K562 (cell line): Measurements from ENCODE around the gene MAD1L1. TPM values are rescaled to one million over a fixed set of nuclear protein-coding genes. Genes with fewer than 3 reads are reported as not detected.
A peak's percentile ranks its signal among the peaks of the same experiment; 100 is the strongest.

ENCODE experiments used
- BCL6 ChIP-seq: fragments of 250-450 bp; sonication (Bioruptor Pico); IDR thresholded peaks from 2 replicates; pipeline ENCODE4 v1.4.0; 2020
- CHD4 ChIP-seq: fragments of 200-600 bp; sonication (generic); IDR thresholded peaks from 3 replicates; pipeline ENCODE4 v1.6.1; 2012; ENCODE audit warnings: low read depth, mild to moderate bottlenecking, mixed read lengths, low read length, inconsistent platforms; ENCODE audit not compliant: insufficient read depth, insufficient replicate concordance, poor library complexity, severe bottlenecking
- HMBOX1 ChIP-seq: sonication (generic); IDR thresholded peaks from 2 replicates; pipeline ENCODE4 v1.6.1; 2016
- MTA1 ChIP-seq: fragments of 450-650 bp; IDR thresholded peaks from 2 replicates; pipeline ENCODE4 v1.6.1; 2017; ENCODE audit warnings: borderline replicate concordance
- NFE2L1 ChIP-seq: fragments of 450-650 bp; IDR thresholded peaks from 2 replicates; pipeline ENCODE4 v1.6.1; 2016; ENCODE audit warnings: missing genetic modification characterization, low read depth, mild to moderate bottlenecking, missing compliant biosample characterization, moderate library complexity, borderline replicate concordance
- POLR2A ChIP-seq: fragments of 450-650 bp; conservative IDR thresholded peaks from 2 replicates; pipeline ENCODE4 v1.6.1; 2016
- SMAD4 ChIP-seq: fragments of 250-450 bp; sonication (Bioruptor Pico); conservative IDR thresholded peaks from 2 replicates; pipeline ENCODE4 v1.8.0; 2021; ENCODE audit warnings: inconsistent platforms, mild to moderate bottlenecking, moderate library complexity
- SMARCC2 ChIP-seq: fragments of 450-650 bp; IDR thresholded peaks from 2 replicates; pipeline ENCODE4 v1.6.1; 2017; ENCODE audit warnings: antibody characterized with exemption, moderate library complexity, mild to moderate bottlenecking, low read depth
- WHSC1 ChIP-seq: IDR thresholded peaks from one replicate; pipeline ENCODE4 v1.6.1; 2012; ENCODE audit warnings: low read length, control low read depth, inconsistent platforms
- ZBTB33 ChIP-seq: sonication (generic); formaldehyde crosslinking; IDR thresholded peaks from 2 replicates; pipeline ENCODE4 v1.8.1; 2023; ENCODE audit warnings: mild to moderate bottlenecking, missing genetic modification reagents
- ZC3H11A ChIP-seq: IDR thresholded peaks from 2 replicates; pipeline ENCODE4 v1.6.1; 2012; ENCODE audit warnings: low read depth, low read length, improper control_type of control experiment
- ZNF146 ChIP-seq: IDR thresholded peaks from one replicate; pipeline ENCODE4 v1.6.1; 2018; ENCODE audit warnings: missing compliant biosample characterization; ENCODE audit not compliant: unreplicated experiment
- ZNF280A ChIP-seq: fragments of 450-650 bp; IDR thresholded peaks from 2 replicates; pipeline ENCODE4 v1.6.1; 2018; ENCODE audit warnings: mild to moderate bottlenecking, low read depth; ENCODE audit not compliant: partially characterized antibody
- ZNF324 ChIP-seq: fragments of 250-450 bp; sonication (Bioruptor Pico); IDR thresholded peaks from 2 replicates; pipeline ENCODE4 v1.4.0; 2020; ENCODE audit warnings: mild to moderate bottlenecking
- ZNF398 ChIP-seq: fragments of 250-450 bp; sonication (Bioruptor Pico); IDR thresholded peaks from 2 replicates; pipeline ENCODE4 v1.8.0; 2021; ENCODE audit warnings: moderate library complexity, mild to moderate bottlenecking, inconsistent platforms
- ZNF76 ChIP-seq: fragments of 250-450 bp; sonication (Bioruptor Pico); IDR thresholded peaks from 2 replicates; pipeline ENCODE4 v1.4.0; 2020; ENCODE audit warnings: mild to moderate bottlenecking, moderate library complexity, borderline replicate concordance
- ZNF780A ChIP-seq: fragments of 250-450 bp; sonication (Bioruptor Pico); IDR thresholded peaks from 2 replicates; pipeline ENCODE4 v1.5.0; 2021; ENCODE audit warnings: mild to moderate bottlenecking
- ZNF785 ChIP-seq: fragments of 250-450 bp; sonication (Bioruptor Pico); IDR thresholded peaks from 2 replicates; pipeline ENCODE4 v1.4.0; 2020; ENCODE audit warnings: mild to moderate bottlenecking
- ZNF830 ChIP-seq: fragments of 250-450 bp; sonication (Bioruptor Pico); IDR thresholded peaks from 2 replicates; pipeline ENCODE4 v1.5.0; 2021; ENCODE audit warnings: mild to moderate bottlenecking
- polyA plus RNA-seq, 8 experiments: library from polyadenylated mRNA; depleted of rRNA in 4 of 8; stranded (reverse) in 5 of 8; unstranded in 3 of 8; fragments of >200 nt; fragmentation: Nextera tagmentation in 2 of 8; fragmentation: Illumina TruSeq in 1 of 8; extraction: Ambion mirVana in 2 of 8; extraction: Trizol in 1 of 8; gene quantifications; 2 replicates each; pipeline versions ENCODE4 v1.2.1 to v1.2.3, GENCODE V29; 2011 to 2014; ENCODE audit warnings: inconsistent platforms in 1 of 8, missing spikeins in 1 of 8
- total RNA-seq, 7 experiments: library from RNA; depleted of rRNA in 6 of 7; stranded (reverse); fragments of >200 nt in 6 of 7; fragmentation: Illumina TruSeq in 2 of 7; extraction: Trizol in 2 of 7; gene quantifications; 2 replicates each; pipeline versions ENCODE4 v1.2.1 to v1.2.3, GENCODE V29; 2011 to 2021; ENCODE audit warnings: low replicate concordance in 1 of 7
- TF ChIP-seq, protein P1 (sequence below): sonication (generic); formaldehyde crosslinking; IDR thresholded peaks from 2 replicates; pipeline ENCODE4 v1.8.0; 2022; ENCODE audit warnings: mild to moderate bottlenecking, missing genetic modification reagents
- TF ChIP-seq, protein P2 (sequence below): fragments of 450-650 bp; IDR thresholded peaks from 2 replicates; pipeline ENCODE4 v1.6.1; 2017; ENCODE audit warnings: mild to moderate bottlenecking, moderate library complexity

The MAD1L1 gene
- total and polyA plus RNA-seq, 9 of the 15 experiments (the other 6 are each of a cell fraction or from before 2014, with no cell fraction given): 1.7 to 89.7 (median 18.0) TPM

- TF ChIP-seq ZNF398 (CRISPR knock-in tag) (no peak), ZNF830 (CRISPR knock-in tag) (no peak), ZBTB33 (CRISPR knock-in tag) (peak; percentile 75), HMBOX1 (no peak), POLR2A (peak; percentile 59), ZNF780A (CRISPR knock-in tag) (no peak), MTA1 (no peak), SMAD4 (CRISPR knock-in tag) (peak; percentile 83), ZC3H11A (no peak), NFE2L1 (tag) (no peak), ZNF785 (CRISPR knock-in tag) (no peak), SMARCC2 (peak; percentile 64; the same call in 1 of the 2 replicates), WHSC1 (no peak), ZNF280A (no peak), ZNF76 (no peak), ZNF324 (no peak), ZNF146 (CRISPR knock-in tag) (no peak), CHD4 (peak; percentile 43), BCL6 (CRISPR knock-in tag) (no peak)
- TF ChIP-seq, protein P1, sequence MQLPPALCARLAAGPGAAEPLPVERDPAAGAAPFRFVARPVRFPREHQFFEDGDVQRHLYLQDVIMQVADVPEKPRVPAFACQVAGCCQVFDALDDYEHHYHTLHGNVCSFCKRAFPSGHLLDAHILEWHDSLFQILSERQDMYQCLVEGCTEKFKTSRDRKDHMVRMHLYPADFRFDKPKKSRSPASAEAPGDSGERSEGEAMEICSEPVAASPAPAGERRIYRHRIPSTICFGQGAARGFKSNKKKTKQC (CRISPR knock-in tag): 0 out of 2 replicates have a peak, but pooled peaks have one; percentile 34
- TF ChIP-seq, protein P2, sequence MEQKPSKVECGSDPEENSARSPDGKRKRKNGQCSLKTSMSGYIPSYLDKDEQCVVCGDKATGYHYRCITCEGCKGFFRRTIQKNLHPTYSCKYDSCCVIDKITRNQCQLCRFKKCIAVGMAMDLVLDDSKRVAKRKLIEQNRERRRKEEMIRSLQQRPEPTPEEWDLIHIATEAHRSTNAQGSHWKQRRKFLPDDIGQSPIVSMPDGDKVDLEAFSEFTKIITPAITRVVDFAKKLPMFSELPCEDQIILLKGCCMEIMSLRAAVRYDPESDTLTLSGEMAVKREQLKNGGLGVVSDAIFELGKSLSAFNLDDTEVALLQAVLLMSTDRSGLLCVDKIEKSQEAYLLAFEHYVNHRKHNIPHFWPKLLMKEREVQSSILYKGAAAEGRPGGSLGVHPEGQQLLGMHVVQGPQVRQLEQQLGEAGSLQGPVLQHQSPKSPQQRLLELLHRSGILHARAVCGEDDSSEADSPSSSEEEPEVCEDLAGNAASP: no peak
These were observed 122.7 kb downstream of the MAD1L1 start (continued) for GRCh38 chr7:2109936-2110609.
